ENCODE data around the gene PTPRE.

The PTPRE gene

DNA sequence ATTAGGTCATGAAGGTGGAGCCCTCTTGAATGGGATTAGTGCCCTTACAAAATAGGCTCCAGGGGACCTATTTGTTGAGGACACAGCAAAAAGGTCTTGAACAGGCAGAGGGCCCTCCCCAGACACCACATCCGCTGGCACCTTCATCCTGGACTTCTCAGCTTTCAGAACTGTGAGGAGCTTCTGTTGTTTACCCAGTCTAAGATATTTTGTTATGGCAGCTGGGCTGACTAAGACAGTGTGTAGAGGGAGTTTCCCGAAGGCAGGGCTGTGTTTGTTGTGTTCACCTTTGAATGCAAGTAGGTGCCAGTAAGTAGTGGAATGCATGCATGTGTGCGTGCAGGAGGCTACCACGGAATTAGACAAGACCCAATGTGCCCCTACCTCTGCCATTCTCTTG is 106.7 kb downstream of the PTPRE start:
- H3K27ac ChIP-seq = no peak overlapping the region
- TF ChIP-seq ZFX (IDR thresholded peaks at IDR 0.05) = no peak
- TF ChIP-seq, protein P1, sequence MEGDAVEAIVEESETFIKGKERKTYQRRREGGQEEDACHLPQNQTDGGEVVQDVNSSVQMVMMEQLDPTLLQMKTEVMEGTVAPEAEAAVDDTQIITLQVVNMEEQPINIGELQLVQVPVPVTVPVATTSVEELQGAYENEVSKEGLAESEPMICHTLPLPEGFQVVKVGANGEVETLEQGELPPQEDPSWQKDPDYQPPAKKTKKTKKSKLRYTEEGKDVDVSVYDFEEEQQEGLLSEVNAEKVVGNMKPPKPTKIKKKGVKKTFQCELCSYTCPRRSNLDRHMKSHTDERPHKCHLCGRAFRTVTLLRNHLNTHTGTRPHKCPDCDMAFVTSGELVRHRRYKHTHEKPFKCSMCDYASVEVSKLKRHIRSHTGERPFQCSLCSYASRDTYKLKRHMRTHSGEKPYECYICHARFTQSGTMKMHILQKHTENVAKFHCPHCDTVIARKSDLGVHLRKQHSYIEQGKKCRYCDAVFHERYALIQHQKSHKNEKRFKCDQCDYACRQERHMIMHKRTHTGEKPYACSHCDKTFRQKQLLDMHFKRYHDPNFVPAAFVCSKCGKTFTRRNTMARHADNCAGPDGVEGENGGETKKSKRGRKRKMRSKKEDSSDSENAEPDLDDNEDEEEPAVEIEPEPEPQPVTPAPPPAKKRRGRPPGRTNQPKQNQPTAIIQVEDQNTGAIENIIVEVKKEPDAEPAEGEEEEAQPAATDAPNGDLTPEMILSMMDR (conservative IDR thresholded peaks at IDR 0.05) = no peak

DNA sequence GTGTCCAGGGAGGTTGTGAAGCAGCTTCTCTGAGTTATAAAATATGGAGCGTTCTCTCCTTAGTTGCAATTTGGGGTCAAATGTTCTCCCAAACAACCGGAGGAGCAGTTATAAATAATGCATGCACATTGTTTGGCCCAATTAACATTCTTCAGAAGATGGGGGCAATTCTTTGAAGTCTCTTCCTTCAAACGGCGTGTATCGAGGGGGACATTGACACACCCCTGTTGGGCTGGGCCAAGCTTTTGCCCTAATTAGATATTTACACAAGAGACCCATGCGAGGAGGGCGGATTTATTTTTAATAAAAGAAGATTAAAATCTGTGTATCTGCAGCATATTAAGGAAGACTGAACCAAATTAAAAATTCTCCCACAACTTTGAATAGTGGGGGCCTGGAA is 107.3 kb downstream of the PTPRE start:
- H3K27ac ChIP-seq = no peak overlapping the region
- TF ChIP-seq ZFX (IDR thresholded peaks at IDR 0.05) = no peak
- TF ChIP-seq, protein P1 (conservative IDR thresholded peaks at IDR 0.05) = no peak

DNA sequence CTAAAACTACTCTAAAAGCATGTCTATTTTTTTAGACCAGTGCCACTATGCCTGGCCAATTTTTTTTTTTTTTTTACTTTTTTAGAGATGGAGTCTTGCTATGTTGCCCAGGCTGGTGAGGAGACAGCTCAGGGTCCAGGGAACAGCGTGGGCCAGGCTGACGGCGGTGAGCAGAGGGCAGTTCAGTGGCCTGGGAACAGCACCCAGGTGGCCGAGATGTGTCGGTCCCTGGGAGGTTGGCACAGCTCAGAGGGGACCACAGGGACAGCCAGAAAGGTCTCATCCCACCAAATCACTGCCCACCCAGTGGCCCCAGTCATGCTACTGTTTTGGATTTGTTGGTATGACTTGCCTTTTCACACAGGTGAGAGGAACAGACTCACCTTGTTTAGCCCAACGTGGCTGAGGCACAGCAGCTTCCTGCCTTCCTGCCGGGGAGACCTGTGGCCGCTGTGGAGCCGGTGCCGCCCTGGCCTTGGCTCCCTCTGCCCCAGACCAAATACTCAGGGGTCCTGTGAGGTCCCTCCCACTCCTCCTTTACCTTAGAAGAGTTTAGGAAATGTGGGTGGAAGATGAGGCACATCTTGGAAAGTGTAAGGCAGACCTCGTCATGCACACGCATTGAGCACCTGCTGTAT is 109.6 kb downstream of the PTPRE start:
- no peak overlapping the region for H3K27ac ChIP-seq
- TF ChIP-seq, protein P1 (conservative IDR thresholded peaks at IDR 0.05) = no peak
- TF ChIP-seq ZFX (IDR thresholded peaks at IDR 0.05) = no peak

DNA sequence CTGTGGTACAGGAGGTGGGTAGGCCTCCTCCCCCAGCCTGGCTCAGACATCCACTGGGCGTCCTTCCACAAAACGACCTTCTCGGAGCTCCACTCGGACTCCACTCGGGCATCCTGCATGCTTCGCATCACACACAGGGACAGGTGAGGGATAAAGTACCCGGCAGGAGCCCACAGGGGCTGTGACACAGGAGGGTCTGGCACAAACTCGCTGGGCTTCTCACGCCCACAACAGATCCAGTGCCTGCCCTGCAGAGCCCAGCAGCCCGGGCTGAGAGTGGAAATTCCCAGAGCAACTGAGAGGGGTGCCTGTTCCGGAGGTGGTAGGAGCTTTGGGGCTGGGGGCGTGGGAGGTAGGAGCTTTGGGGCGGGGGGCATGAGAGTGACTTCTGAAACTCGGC is 110.9 kb downstream of the PTPRE start:
- no peak for TF ChIP-seq ZFX (IDR thresholded peaks at IDR 0.05)
- no peak overlapping the region for H3K27ac ChIP-seq

DNA sequence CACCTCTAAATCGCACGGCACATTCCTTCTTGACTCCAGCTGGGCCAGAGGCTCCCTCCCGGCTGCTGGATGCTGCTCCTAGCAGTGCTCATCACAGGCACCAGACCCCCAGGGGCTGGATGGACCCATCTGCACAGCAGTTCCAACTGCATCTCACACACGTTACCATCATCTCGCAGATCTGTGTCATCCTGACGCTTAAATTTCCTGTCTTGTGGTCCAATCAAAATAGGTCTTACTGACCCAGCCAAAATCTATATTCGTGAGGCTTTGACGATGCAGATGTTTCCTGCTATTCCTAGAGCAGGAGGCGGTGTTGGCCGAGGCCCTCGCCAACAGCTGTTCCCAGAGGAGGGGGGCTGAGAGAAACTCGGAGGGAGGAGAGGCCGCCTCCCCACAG is 111.3 kb downstream of the PTPRE start:
- TF ChIP-seq, protein P1 (conservative IDR thresholded peaks at IDR 0.05) = no peak
- TF ChIP-seq ZFX (IDR thresholded peaks at IDR 0.05) = no peak

DNA sequence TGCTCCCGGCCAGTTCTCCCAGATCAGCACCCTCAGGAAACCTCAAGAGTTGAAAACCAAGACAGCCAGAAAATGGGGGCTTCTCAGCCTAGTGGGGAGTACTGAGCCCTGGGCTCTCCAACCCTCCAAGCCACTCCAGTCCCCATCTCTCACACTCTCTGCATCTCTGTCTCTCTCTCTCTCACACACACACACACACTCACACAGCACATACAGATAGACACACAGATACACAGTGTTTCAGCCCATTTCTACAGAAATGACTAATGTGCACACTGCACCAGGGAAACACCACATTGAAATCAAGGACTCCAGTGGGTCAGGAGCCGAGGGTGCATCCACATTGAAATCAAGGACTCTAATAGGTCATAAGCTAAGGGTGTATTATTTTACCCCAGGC is 111.8 kb downstream of the PTPRE start:
- H3K27ac ChIP-seq = no peak overlapping the region
- no peak for TF ChIP-seq ZFX (IDR thresholded peaks at IDR 0.05)
- TF ChIP-seq, protein P1 (conservative IDR thresholded peaks at IDR 0.05) = no peak

More for the DNA sequence above, 111.3 kb downstream of the PTPRE start:
- H3K27ac ChIP-seq = no peak overlapping the region

DNA sequence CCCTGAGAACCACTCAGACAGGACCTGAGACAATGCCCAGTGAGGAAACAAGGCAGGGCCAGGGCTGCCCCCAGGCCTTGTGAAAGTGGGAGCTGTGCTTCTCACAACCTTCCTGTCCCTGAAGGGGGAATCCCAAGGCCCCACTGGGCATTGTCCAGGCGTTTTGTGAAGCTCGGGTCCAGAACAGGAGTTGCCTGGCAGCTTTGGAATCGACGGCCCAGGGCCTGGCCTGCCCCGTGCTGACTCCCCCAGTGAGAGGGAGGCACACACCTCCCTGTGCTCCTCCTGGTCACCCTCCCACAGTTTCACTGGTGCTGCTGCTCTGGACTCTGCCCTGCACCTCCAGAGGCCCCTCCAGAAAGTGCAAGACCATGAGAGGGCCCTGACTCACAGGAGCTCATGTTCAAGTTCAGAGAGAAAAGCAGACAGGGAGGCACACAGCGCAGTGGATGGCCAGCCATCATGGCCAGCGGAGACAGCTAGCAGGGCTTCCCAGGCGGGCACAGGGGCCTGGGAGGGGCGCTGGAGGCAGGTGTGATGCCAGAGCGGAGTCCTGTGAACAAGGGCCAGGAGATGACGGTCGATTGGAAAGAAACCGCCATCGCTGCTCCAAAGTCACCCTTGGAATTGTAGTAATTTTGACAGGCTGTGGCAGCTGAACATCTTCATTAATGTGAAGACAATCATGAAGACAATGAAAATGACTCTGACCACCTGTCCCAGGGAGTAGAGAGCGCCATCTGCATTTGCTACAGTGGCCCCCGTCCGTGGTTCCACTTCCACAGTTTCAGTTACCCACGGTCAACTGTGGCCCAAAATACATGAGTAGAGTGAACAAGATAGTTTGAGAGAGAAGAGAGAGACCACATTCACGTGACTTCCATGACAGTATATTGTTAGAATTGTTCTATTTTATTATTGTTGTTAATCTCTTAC is 115.6 kb downstream of the PTPRE start:
- TF ChIP-seq, protein P1 (conservative IDR thresholded peaks at IDR 0.05) = no peak
- no peak for TF ChIP-seq ZFX (IDR thresholded peaks at IDR 0.05)
- no peak overlapping the region for H3K27ac ChIP-seq

Data from C4-2B (cell line).